ENCODE data around the gene NOC2L.

DNA sequence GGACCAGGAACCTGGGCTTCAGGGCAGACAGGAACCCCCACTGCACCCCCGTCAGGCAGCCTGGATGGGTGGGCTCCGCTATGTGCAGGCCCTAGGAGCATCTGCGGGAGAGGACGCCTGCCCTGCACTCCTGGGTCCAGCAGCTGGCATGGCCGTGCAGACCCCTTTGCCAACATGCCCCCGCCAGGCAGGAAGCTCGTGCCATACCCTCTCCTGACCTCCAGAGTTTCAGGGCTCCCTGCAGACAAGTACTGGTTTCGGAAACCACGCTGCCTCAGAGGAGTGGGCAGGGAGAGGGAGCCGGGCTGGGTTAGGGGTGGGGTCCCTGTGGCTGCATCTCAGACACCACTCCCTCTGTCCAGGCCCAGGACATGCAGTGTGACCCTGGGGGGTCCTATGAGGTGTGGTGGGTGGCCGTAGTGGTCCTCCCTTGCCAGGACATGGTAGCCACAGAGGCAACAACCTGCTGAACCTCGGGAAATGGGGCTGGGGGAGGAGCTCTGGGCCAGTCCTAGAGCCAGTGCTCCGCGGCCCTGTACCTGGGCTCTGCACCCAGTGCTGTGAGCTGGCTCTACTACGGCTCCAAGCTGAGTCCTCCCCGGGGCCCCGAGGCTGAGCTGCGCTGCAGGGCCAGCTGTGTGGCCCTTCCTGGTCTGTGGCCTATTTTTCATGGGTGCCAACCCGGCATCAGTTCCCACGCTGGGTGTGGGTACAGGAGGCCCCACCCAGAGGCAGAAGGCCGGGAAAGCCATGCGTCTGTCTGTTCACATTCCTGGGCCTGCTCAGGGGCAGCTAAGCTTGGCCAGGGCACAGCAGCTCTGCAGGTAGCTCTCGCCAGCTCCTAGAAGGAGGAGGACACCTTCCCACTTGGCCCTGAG lies 8.6 kb upstream of the NOC2L start:
- TF ChIP-seq EP300 (IDR thresholded peaks at IDR 0.05) (no peak), POLR2A (IDR thresholded peaks at IDR 0.05) (no peak)
- TF ChIP-seq, protein P1, sequence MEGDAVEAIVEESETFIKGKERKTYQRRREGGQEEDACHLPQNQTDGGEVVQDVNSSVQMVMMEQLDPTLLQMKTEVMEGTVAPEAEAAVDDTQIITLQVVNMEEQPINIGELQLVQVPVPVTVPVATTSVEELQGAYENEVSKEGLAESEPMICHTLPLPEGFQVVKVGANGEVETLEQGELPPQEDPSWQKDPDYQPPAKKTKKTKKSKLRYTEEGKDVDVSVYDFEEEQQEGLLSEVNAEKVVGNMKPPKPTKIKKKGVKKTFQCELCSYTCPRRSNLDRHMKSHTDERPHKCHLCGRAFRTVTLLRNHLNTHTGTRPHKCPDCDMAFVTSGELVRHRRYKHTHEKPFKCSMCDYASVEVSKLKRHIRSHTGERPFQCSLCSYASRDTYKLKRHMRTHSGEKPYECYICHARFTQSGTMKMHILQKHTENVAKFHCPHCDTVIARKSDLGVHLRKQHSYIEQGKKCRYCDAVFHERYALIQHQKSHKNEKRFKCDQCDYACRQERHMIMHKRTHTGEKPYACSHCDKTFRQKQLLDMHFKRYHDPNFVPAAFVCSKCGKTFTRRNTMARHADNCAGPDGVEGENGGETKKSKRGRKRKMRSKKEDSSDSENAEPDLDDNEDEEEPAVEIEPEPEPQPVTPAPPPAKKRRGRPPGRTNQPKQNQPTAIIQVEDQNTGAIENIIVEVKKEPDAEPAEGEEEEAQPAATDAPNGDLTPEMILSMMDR (IDR thresholded peaks at IDR 0.05), result no peak

All from ovary (tissue), 3 donors.